Chondrocyte (in vitro differentiated cells): ENCODE measurements around the gene LIX1. TPM values are rescaled to one million over a fixed set of nuclear protein-coding genes. Genes with fewer than 3 reads are reported as not detected.

Experiments used
- DNase-seq: peaks from one replicate; pipeline ENCODE4 v3.0.0; 2021; ENCODE audit warnings: mixed read lengths, low spot score
- H3K27ac Mint-ChIP-seq: one replicate; pipeline ENCODE4 v1.8.0; 2021; ENCODE audit warnings: mild to moderate bottlenecking, moderate library complexity, mixed read lengths; ENCODE audit not compliant: unreplicated experiment
- H3K27me3 Mint-ChIP-seq: 2 replicates; pipeline ENCODE4 v1.8.0; 2021; ENCODE audit warnings: low read depth, mixed read lengths
- H3K36me3 Mint-ChIP-seq: 2 replicates; pipeline ENCODE4 v1.8.0; 2021; ENCODE audit warnings: low read depth, mixed read lengths
- H3K4me1 Mint-ChIP-seq: 2 replicates; pipeline ENCODE4 v1.8.0; 2021; ENCODE audit warnings: low read depth, mild to moderate bottlenecking, mixed read lengths
- H3K4me3 Mint-ChIP-seq: one replicate; pipeline ENCODE4 v1.8.0; 2021; ENCODE audit warnings: mild to moderate bottlenecking, moderate library complexity, mixed read lengths; ENCODE audit not compliant: unreplicated experiment
- H3K9me3 Mint-ChIP-seq: 2 replicates; pipeline ENCODE4 v1.8.0; 2021; ENCODE audit warnings: low read depth, mixed read lengths
- CTCF ChIP-seq: fragments of 200-600 bp; sonication (generic); IDR thresholded peaks from 2 replicates; pipeline ENCODE4 v1.5.0; 2021; ENCODE audit warnings: antibody characterized with exemption, mild to moderate bottlenecking, moderate library complexity
- total RNA-seq: library from RNA; stranded (reverse); gene quantifications from 3 replicates; pipeline ENCODE4 v1.2.1, GENCODE V29; 2021

LIX1 gene
- total RNA-seq, 1 donor from 2014 or later = 0.20 TPM

- Mint-ChIP-seq H3K27me3 (no peaks in the 10 kb centered on the region), H3K36me3 (no peaks in the 10 kb centered on the region), H3K27ac (no peak overlapping the region), H3K4me3 (no peak overlapping the region), H3K9me3 (no peaks in the 10 kb centered on the region), H3K4me1 (peaks cover 2% of the 10 kb centered on the region)
- no peak for TF ChIP-seq CTCF
- no peak for DNase-seq
Measured at GRCh38 chr5:97107318-97107717, 35.1 kb downstream of the LIX1 start.

GRCh38 chr5:97106216-97106581 is 36.2 kb downstream of the LIX1 start:
- Mint-ChIP-seq H3K27ac (no peak overlapping the region), H3K4me1 (peaks cover 14% of the 10 kb centered on the region), H3K27me3 (no peaks in the 10 kb centered on the region), H3K36me3 (no peaks in the 10 kb centered on the region), H3K4me3 (no peak overlapping the region), H3K9me3 (no peaks in the 10 kb centered on the region)
- DNase-seq = no peak
- TF ChIP-seq CTCF = no peak

GRCh38 chr5:97105501-97106215 is 36.8 kb downstream of the LIX1 start:
- no peak overlapping the region for H3K27ac Mint-ChIP-seq
- H3K27me3 Mint-ChIP-seq = no peaks in the 10 kb centered on the region
- no peak for TF ChIP-seq CTCF

GRCh38 chr5:97102010-97102470 is 40.4 kb downstream of the LIX1 start:
- Mint-ChIP-seq H3K4me3 (no peak overlapping the region), H3K4me1 (peaks cover 48% of the 10 kb centered on the region), H3K27me3 (no peaks in the 10 kb centered on the region), H3K9me3 (no peaks in the 10 kb centered on the region), H3K36me3 (no peaks in the 10 kb centered on the region), H3K27ac (no peak overlapping the region)
- no peak for DNase-seq
- TF ChIP-seq CTCF = no peak

More at GRCh38 chr5:97105501-97106215, 36.8 kb downstream of the LIX1 start:
- H3K36me3 Mint-ChIP-seq = no peaks in the 10 kb centered on the region
- no peak overlapping the region for H3K4me3 Mint-ChIP-seq
- H3K9me3 Mint-ChIP-seq = no peaks in the 10 kb centered on the region
- H3K4me1 Mint-ChIP-seq = peaks cover 18% of the 10 kb centered on the region
- no peak for DNase-seq

GRCh38 chr5:97101189-97101910 is 41.1 kb downstream of the LIX1 start:
- no peaks in the 10 kb centered on the region for H3K9me3 Mint-ChIP-seq
- no peak for DNase-seq
- peak overlapping the region; percentile 85 for H3K27ac Mint-ChIP-seq
- H3K27me3 Mint-ChIP-seq = no peaks in the 10 kb centered on the region
- H3K4me3 Mint-ChIP-seq = no peak overlapping the region
- TF ChIP-seq CTCF = no peak
- H3K4me1 Mint-ChIP-seq = peaks cover 55% of the 10 kb centered on the region
- no peaks in the 10 kb centered on the region for H3K36me3 Mint-ChIP-seq
